GM18505 (cell line): ENCODE results near the gene GPATCH8.
"Not testable (repeated sequence)": the region's sequence is repeated elsewhere in the genome, so short reads cannot be mapped to it uniquely, and the experiment has no call there.

Experiments
- ATAC-seq: cut with Tn5 transposase; IDR thresholded peaks from one replicate; pipeline ENCODE4 v1.9.1; 2021; ENCODE audit not compliant: unreplicated experiment
- POLR2A ChIP-seq: IDR thresholded peaks from 4 replicates; pipeline ENCODE4 v1.6.1; 2011; ENCODE audit warnings: borderline replicate concordance; ENCODE audit not compliant: insufficient read depth, insufficient read length; ENCODE audit errors: extremely low read depth

GPATCH8 gene

GRCh38 chr17:44414394-44415155, 88.6 kb downstream of the GPATCH8 start:
- ATAC-seq: no peak
- no peak for TF ChIP-seq POLR2A

- no peak for TF ChIP-seq POLR2A
- ATAC-seq: no peak
Observed at GRCh38 chr17:44409309-44410028, 93.7 kb downstream of the GPATCH8 start.

GRCh38 chr17:44408786-44409185, 94.4 kb downstream of the GPATCH8 start:
- ATAC-seq: peak; percentile 50
- no peak for TF ChIP-seq POLR2A

GRCh38 chr17:44402564-44403172, 100.5 kb downstream of the GPATCH8 start:
- ATAC-seq: no peak
- no peak for TF ChIP-seq POLR2A

- ATAC-seq: no peak
- no peak for TF ChIP-seq POLR2A
Observed at GRCh38 chr17:44400226-44400847, 102.9 kb downstream of the GPATCH8 start.

GRCh38 chr17:44398692-44399691, 104.2 kb downstream of the GPATCH8 start:
- no peak for TF ChIP-seq POLR2A
- no peak for ATAC-seq

- no peak for ATAC-seq
- no peak for TF ChIP-seq POLR2A
Observed at GRCh38 chr17:44397479-44398440, 105.4 kb downstream of the GPATCH8 start.

- no peak for ATAC-seq
- TF ChIP-seq POLR2A: no peak
Observed at GRCh38 chr17:44396946-44397345, 106.3 kb downstream of the GPATCH8 start.

GRCh38 chr17:44394833-44395232, 108.4 kb downstream of the GPATCH8 start:
- ATAC-seq: no peak
- no peak for TF ChIP-seq POLR2A

- not testable (repeated sequence) for ATAC-seq
Observed at GRCh38 chr17:44394112-44394511, 109.1 kb downstream of the GPATCH8 start.

GRCh38 chr17:44390250-44390870, 112.8 kb downstream of the GPATCH8 start:
- ATAC-seq: no peak
- no peak for TF ChIP-seq POLR2A

- ATAC-seq: no peak
- no peak for TF ChIP-seq POLR2A
Observed at GRCh38 chr17:44389723-44390202, 113.4 kb downstream of the GPATCH8 start.
